ENCODE measurements around the gene DZANK1. TPM values are rescaled to one million over a fixed set of nuclear protein-coding genes. Genes with fewer than 3 reads are reported as not detected.

Gene DZANK1
- total and polyA plus RNA-seq, 9 of the 15 experiments (the other 6 are each of a cell fraction or from before 2014, with no cell fraction given): 0.04 to 0.18 (median 0.11) TPM; not detected in 2

DNA sequence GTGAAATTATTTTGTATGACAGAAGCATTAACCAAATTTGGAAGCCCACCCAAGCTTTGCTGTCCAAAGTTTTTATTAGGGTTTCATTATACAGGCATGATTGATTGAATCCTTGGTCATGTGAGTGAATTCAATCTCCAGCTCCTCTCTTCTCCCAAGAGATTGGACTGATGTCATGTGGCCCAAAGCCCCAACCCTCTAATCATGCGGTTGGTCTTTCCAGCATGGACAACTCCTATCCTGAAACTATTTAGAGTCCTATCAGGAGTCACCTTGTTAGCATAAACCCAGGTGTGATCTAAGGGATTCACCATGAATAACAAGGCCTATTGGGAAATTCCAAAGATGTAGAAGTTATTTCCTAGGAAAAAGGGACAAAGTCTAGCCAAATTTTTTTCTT is 11.0 kb upstream of the DZANK1 start:
- H3K9me3 ChIP-seq (replicated peaks; ENCODE audit: control insufficient read depth, insufficient read depth, low read depth, low read length): no peaks in the 10 kb centered on the region
- H3K9ac ChIP-seq (ENCODE audit: insufficient read depth in 1 of 2, low read depth in 2 of 2, low read length in 2 of 2): no peak overlapping the region
- no peaks in the 10 kb centered on the region for H3K4me1 ChIP-seq (replicated peaks in 1 of 2; ENCODE audit: control insufficient read depth in 2 of 2, insufficient read depth in 2 of 2, low read length in 2 of 2)
- H3K36me3 ChIP-seq (ENCODE audit: control insufficient read depth, insufficient read depth, low read length): peaks cover 58% of the 10 kb centered on the region; the same call in 2 of the 3 replicates
- ATAC-seq (no peak), DNase-seq (ENCODE audit: extremely low read depth in 1 of 4, low spot score in 3 of 4) (no peak), FAIRE-seq (no peak)
- no peak overlapping the region for H3K4me3 ChIP-seq
- TF ChIP-seq ZNF133 (CRISPR knock-in tag; IDR thresholded peaks at IDR 0.05) (no peak), NCOA6 (IDR thresholded peaks at IDR 0.05) (no peak), CHD4 (IDR thresholded peaks at IDR 0.05; ENCODE audit: insufficient read depth, insufficient replicate concordance, low read depth, low read length, poor library complexity, severe bottlenecking) (no peak), KAT7 (CRISPR knock-in tag; IDR thresholded peaks at IDR 0.05; ENCODE audit: borderline replicate concordance) (no peak), POLR3A (IDR thresholded peaks at IDR 0.05; ENCODE audit: borderline replicate concordance, extremely low read depth, insufficient read depth, insufficient read length) (no peak)
- TF ChIP-seq, protein P1, sequence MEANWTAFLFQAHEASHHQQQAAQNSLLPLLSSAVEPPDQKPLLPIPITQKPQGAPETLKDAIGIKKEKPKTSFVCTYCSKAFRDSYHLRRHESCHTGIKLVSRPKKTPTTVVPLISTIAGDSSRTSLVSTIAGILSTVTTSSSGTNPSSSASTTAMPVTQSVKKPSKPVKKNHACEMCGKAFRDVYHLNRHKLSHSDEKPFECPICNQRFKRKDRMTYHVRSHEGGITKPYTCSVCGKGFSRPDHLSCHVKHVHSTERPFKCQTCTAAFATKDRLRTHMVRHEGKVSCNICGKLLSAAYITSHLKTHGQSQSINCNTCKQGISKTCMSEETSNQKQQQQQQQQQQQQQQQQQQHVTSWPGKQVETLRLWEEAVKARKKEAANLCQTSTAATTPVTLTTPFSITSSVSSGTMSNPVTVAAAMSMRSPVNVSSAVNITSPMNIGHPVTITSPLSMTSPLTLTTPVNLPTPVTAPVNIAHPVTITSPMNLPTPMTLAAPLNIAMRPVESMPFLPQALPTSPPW (CRISPR knock-in tag; IDR thresholded peaks at IDR 0.05): no peak
- ChIA-PET POLR2A (interaction anchor here (0.6 kb wide), 1 partner anchor 382 kb away, joined by 3 read pairs; no protein-coding TSS in a partner anchor), CTCF (ENCODE audit: low intra/inter-chr PET ratio) (no interaction called here)
- H3K27me3 ChIP-seq (ENCODE audit: control insufficient read depth in 2 of 2, insufficient read depth in 2 of 2, low read length in 2 of 2): no peaks in the 10 kb centered on the region
- no TSS peak for BruUV-seq (replicated peaks)
- in situ Hi-C loops (cut with MboI) (no loop called here), intact Hi-C loops (cut with micrococcal nuclease) (no loop called here)
- H3K9me1 ChIP-seq (ENCODE audit: control insufficient read depth, insufficient read depth, low read length): no peaks in the 10 kb centered on the region
- no peaks in the 10 kb centered on the region for H3K79me2 ChIP-seq (ENCODE audit: control insufficient read depth, insufficient read depth, low read length)
- 100% methylated on average over 1 of the region's 1 CpG for WGBS (ENCODE audit: insufficient coverage, low coverage, missing lambda C conversion rate)
- no peaks in the 10 kb centered on the region for H4K20me1 ChIP-seq (replicated peaks; ENCODE audit: control insufficient read depth, insufficient read depth, low read length)
- no peak overlapping the region for H2AFZ ChIP-seq (ENCODE audit: low read depth, low read length)
- no peak overlapping the region for H3K4me2 ChIP-seq (ENCODE audit: insufficient read depth, low read length)
- no peak overlapping the region for H3K27ac ChIP-seq (ENCODE audit: extremely low read depth, low read depth, low read length)
